K562 (cell line): ENCODE results near the gene INVS. TPM values are rescaled to one million over a fixed set of nuclear protein-coding genes. Genes with fewer than 3 reads are reported as not detected.
"Not testable (repeated sequence)": the region's sequence is repeated elsewhere in the genome, so short reads cannot be mapped to it uniquely, and the experiment has no call there.

ENCODE experiments used
- ATAC-seq: fragments of 200-7000 bp; cut with Tn5 transposase; 3 replicates; pipeline ENCODE4 v1.9.1; 2020; ENCODE audit warnings: moderate library complexity
- BruUV-seq: library from RNA; stranded (reverse); fragments of 400-500 nt; replicated peaks from 2 replicates; lab custom pipeline; 2021; lab: Mats Ljungman, UMichigan
- CTCF ChIA-PET: fragments of 300-600 bp; formaldehyde crosslinking; extraction: SDS; loops from one replicate; lab custom pipeline; 2021; ENCODE audit warnings: low intra/inter-chr PET ratio; lab: Yijun Ruan, JAX
- POLR2A ChIA-PET: fragments of 300-600, 350-650 bp; sonication (Branson Sonifier 250); formaldehyde crosslinking; extraction: SDS; loops from one replicate; lab custom pipeline; 2021; ENCODE audit warnings: antibody characterized with exemption, inconsistent platforms; lab: Yijun Ruan, JAX
- DNase-seq, 4 experiments: peaks; one replicate each; pipeline versions ENCODE4 v3.0.0 to v3.0.0-alpha.2; 2011 to 2018; ENCODE audit warnings: low spot score in 3 of 4, mixed read lengths in 3 of 4; ENCODE audit errors: extremely low read depth in 1 of 4
- FAIRE-seq: peaks from 2 replicates; lab custom pipeline; 2011; peaks lifted over from hg19 to GRCh38; lab: Jason Lieb, UNC
- H2AFZ ChIP-seq: 2 replicates; pipeline ENCODE4 v1.6.0; 2011; ENCODE audit warnings: low read depth, low read length, control low read depth, inconsistent platforms
- H3K27ac ChIP-seq: fragments of 200-600 bp; 3 replicates; pipeline ENCODE4 v1.8.0; 2011; ENCODE audit warnings: low read depth, mild to moderate bottlenecking, control low read depth, inconsistent platforms, low read length, moderate library complexity, mixed read lengths; ENCODE audit errors: extremely low read depth
- H3K27me3 ChIP-seq, 2 experiments: fragments of 300-600 bp in 1 of 2; 2 replicates in 1 of 2; 3 replicates in 1 of 2; pipeline versions ENCODE4 v1.6.0 to v1.8.0; 2011; ENCODE audit warnings: inconsistent platforms in 2 of 2, low read length in 2 of 2, mild to moderate bottlenecking in 1 of 2, mixed read lengths in 1 of 2, moderate library complexity in 1 of 2; ENCODE audit not compliant: control insufficient read depth in 2 of 2, insufficient read depth in 2 of 2
- H3K36me3 ChIP-seq: fragments of 300-600 bp; 3 replicates; pipeline ENCODE4 v1.8.0; 2011; ENCODE audit warnings: mild to moderate bottlenecking, low read length, inconsistent platforms; ENCODE audit not compliant: control insufficient read depth, insufficient read depth
- H3K4me1 ChIP-seq, 2 experiments: fragments of 200-600 bp in 1 of 2; replicated peaks in 1 of 2; 2 replicates in 1 of 2; 3 replicates in 1 of 2; pipeline versions ENCODE4 v1.5.1 to v1.8.0; 2011; ENCODE audit warnings: inconsistent platforms in 2 of 2, low read length in 2 of 2, mild to moderate bottlenecking in 1 of 2, mixed read lengths in 1 of 2, moderate library complexity in 1 of 2; ENCODE audit not compliant: control insufficient read depth in 2 of 2, insufficient read depth in 2 of 2
- H3K4me2 ChIP-seq: 2 replicates; pipeline ENCODE4 v1.6.1; 2011; ENCODE audit warnings: low read length, control low read depth, inconsistent platforms, mixed read lengths; ENCODE audit not compliant: insufficient read depth
- H3K4me3 ChIP-seq: fragments of 200-600 bp; sonication (generic), shearing (Covaris generic); 2 replicates; pipeline ENCODE4 v1.5.1; 2016; ENCODE audit warnings: control low read depth, inconsistent platforms
- H3K79me2 ChIP-seq: fragments of 200-600 bp; 3 replicates; pipeline ENCODE4 v1.8.0; 2011; ENCODE audit warnings: low read length, inconsistent platforms; ENCODE audit not compliant: control insufficient read depth, insufficient read depth
- H3K9ac ChIP-seq, 2 experiments: 2 replicates each; pipeline versions ENCODE4 v1.6.0 to v1.6.1; 2011; ENCODE audit warnings: low read depth in 2 of 2, low read length in 2 of 2, control low read depth in 1 of 2, inconsistent platforms in 1 of 2, mild to moderate bottlenecking in 1 of 2, mixed read lengths in 1 of 2; ENCODE audit not compliant: insufficient read depth in 1 of 2
- H3K9me1 ChIP-seq: one replicate; pipeline ENCODE4 v1.6.0; 2011; ENCODE audit warnings: inconsistent platforms, mild to moderate bottlenecking, low read length, moderate library complexity; ENCODE audit not compliant: control insufficient read depth, insufficient read depth
- H3K9me3 ChIP-seq: replicated peaks from 2 replicates; pipeline ENCODE4 v1.5.1; 2011; ENCODE audit warnings: low read depth, low read length, inconsistent platforms; ENCODE audit not compliant: control insufficient read depth, insufficient read depth
- H4K20me1 ChIP-seq: replicated peaks from 2 replicates; pipeline ENCODE4 v1.6.1; 2011; ENCODE audit warnings: low read length, inconsistent platforms, mixed read lengths; ENCODE audit not compliant: control insufficient read depth, insufficient read depth
- POLR2B ChIP-seq: fragments of 450-650 bp; IDR thresholded peaks from 2 replicates; pipeline ENCODE4 v1.6.1; 2018; ENCODE audit warnings: low read depth; ENCODE audit not compliant: partially characterized antibody
- WGBS: fragments of 100-300 bp; shearing (Covaris generic); methylation state at CpG from one replicate; pipeline ENCODE4 v1.1.6; 2016; ENCODE audit warnings: low coverage, mixed read lengths; ENCODE audit not compliant: insufficient coverage; ENCODE audit errors: missing lambda C conversion rate; 5-methylcytosine and 5-hydroxymethylcytosine counted together
- in situ Hi-C: fragments of 300-500 bp; cut with MboI; formaldehyde crosslinking; loops from 4 replicates; pipeline ENCODE4 v1.15.0; 2018; ENCODE audit warnings: inconsistent platforms, mixed read lengths
- intact Hi-C: fragments of 100-400 bp; cut with micrococcal nuclease; formaldehyde crosslinking; loops from 2 replicates; pipeline ENCODE4 v1.14.2; 2022
- polyA plus RNA-seq, 8 experiments: library from polyadenylated mRNA; depleted of rRNA in 4 of 8; stranded (reverse) in 5 of 8; unstranded in 3 of 8; fragments of >200 nt; fragmentation: Nextera tagmentation in 2 of 8; fragmentation: Illumina TruSeq in 1 of 8; extraction: Ambion mirVana in 2 of 8; extraction: Trizol in 1 of 8; gene quantifications; 2 replicates each; pipeline versions ENCODE4 v1.2.1 to v1.2.3, GENCODE V29; 2011 to 2014; ENCODE audit warnings: inconsistent platforms in 1 of 8, missing spikeins in 1 of 8
- total RNA-seq, 7 experiments: library from RNA; depleted of rRNA in 6 of 7; stranded (reverse); fragments of >200 nt in 6 of 7; fragmentation: Illumina TruSeq in 2 of 7; extraction: Trizol in 2 of 7; gene quantifications; 2 replicates each; pipeline versions ENCODE4 v1.2.1 to v1.2.3, GENCODE V29; 2011 to 2021; ENCODE audit warnings: low replicate concordance in 1 of 7

Gene INVS
- total and polyA plus RNA-seq, 9 of the 15 experiments (the other 6 are each of a cell fraction or from before 2014, with no cell fraction given), result 0.77 to 18.5 (median 10.0) TPM

- intact Hi-C loops (loop anchor here (5.0 kb wide), 1 partner anchor 368 kb away; no protein-coding TSS in a partner anchor), in situ Hi-C loops (no loop called here)
- peaks cover 7% of the 10 kb centered on the region; the same call in 1 of the 3 replicates for H3K36me3 ChIP-seq
- CTCF ChIA-PET, result no interaction called here
- TF ChIP-seq POLR2B, result no peak
- no peaks in the 10 kb centered on the region for H3K79me2 ChIP-seq
- no peak overlapping the region for H2AFZ ChIP-seq
- no TSS peak for BruUV-seq
- H3K9ac ChIP-seq, result no peak overlapping the region
- H4K20me1 ChIP-seq, result no peaks in the 10 kb centered on the region
- H3K9me3 ChIP-seq, result no peaks in the 10 kb centered on the region
- H3K9me1 ChIP-seq, result no peaks in the 10 kb centered on the region
- no peak overlapping the region for H3K4me3 ChIP-seq
- no peaks in the 10 kb centered on the region for H3K4me1 ChIP-seq
- H3K27me3 ChIP-seq, result no peaks in the 10 kb centered on the region
- ATAC-seq, result no peak
- POLR2A ChIA-PET, result no interaction called here
- H3K27ac ChIP-seq, result no peak overlapping the region
- DNase-seq, result no peak
- no peak overlapping the region for H3K4me2 ChIP-seq
- FAIRE-seq, result no peak
- 82% methylated on average over 3 of the region's 3 CpGs for WGBS
These were observed 130.5 kb downstream of the INVS start for GRCh38 chr9:100229561-100229960.

GRCh38 chr9:100236986-100237385 lies 137.9 kb downstream of the INVS start:
- H3K27me3 ChIP-seq, H3K4me1 ChIP-seq, DNase-seq, H3K9me3 ChIP-seq, FAIRE-seq, ATAC-seq, intact Hi-C loops, CTCF ChIA-PET, H3K9me1 ChIP-seq, BruUV-seq, H3K79me2 ChIP-seq, H3K9ac ChIP-seq, H4K20me1 ChIP-seq, H2AFZ ChIP-seq, H3K36me3 ChIP-seq, H3K4me3 ChIP-seq, H3K4me2 ChIP-seq, H3K27ac ChIP-seq, in situ Hi-C loops: not testable (repeated sequence)
- 56% methylated on average over 5 of the region's 7 CpGs for WGBS
- POLR2A ChIA-PET, result interaction anchor here (0.6 kb wide), 2 partner anchors 9 to 789 kb away, joined by 3 read pairs; no protein-coding TSS in a partner anchor
